NT2/D1 (cell line): ENCODE measurements around the gene PDCD1LG2.

ENCODE experiments used
- YY1 ChIP-seq: IDR thresholded peaks from 2 replicates; pipeline ENCODE4 v1.6.1; 2011; ENCODE audit not compliant: insufficient read length, insufficient read depth
- ZNF274 ChIP-seq: IDR thresholded peaks from 2 replicates; pipeline ENCODE4 v1.6.1; 2011; ENCODE audit warnings: mild to moderate bottlenecking, low read depth, low read length

- TF ChIP-seq ZNF274, result no peak
- TF ChIP-seq YY1, result peak; percentile 2
Measured at GRCh38 chr9:5518937-5519319, 8.6 kb downstream of the PDCD1LG2 start.
